OCI-M2 (cell line): ENCODE data around the gene ACOX2.
"Not testable (repeated sequence)": the region's sequence is repeated elsewhere in the genome, so short reads cannot be mapped to it uniquely, and the experiment has no call there.

Source experiments
- DNase-seq: peaks from one replicate; lab custom pipeline; 2025; ENCODE audit not compliant: unreplicated experiment; lab: John Stamatoyannopoulos, UW

Gene ACOX2

DNA sequence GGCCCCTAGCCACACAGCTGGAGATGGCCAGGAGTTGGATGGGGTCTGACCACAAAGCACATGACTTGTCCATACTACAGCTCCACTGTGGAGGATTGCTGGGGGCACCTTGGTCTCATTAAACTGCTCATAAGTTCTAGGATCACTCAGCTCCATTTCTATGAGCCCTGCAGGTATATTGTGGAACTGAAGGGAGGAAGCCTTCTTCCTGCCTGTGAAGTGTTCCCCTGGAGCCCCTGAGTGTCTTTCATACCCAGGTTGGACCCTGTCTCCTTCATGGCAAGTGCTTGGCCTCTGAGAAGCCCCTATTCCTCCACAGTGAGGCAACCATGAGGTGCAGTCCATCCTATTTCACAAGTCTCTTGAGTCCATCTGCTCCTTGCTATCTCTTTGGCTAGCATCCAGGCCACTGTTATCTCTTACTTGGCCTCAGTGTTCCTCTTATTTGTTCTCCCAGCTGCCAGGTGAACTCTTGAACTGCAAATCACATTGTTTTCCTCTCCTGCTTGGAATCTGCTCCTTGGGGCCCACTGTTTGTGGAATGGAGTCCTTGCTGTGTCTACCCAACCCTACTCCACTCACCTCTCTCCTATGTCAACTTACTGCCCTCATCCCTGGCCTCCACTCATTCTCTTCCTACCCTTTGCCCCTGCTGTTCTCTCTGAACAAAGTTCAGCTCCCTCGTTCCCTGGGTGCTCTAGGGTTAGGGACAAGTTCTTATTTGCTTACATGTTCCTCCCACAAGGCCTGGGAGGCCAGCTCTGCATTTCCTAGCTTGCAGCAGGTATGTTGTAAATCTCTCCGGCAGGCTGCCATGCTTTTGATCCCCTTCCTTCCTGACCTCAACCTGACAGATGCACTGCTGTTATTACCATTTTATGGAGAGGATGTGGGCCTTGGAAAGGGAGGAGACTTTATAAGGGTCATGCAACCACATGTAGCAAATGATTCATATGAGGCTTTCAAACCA lies 1.2 kb downstream of the ACOX2 start:
- no peak for DNase-seq

GRCh38 chr3:58534592-58535494 lies 2.1 kb downstream of the ACOX2 start:
- DNase-seq = no peak

DNA sequence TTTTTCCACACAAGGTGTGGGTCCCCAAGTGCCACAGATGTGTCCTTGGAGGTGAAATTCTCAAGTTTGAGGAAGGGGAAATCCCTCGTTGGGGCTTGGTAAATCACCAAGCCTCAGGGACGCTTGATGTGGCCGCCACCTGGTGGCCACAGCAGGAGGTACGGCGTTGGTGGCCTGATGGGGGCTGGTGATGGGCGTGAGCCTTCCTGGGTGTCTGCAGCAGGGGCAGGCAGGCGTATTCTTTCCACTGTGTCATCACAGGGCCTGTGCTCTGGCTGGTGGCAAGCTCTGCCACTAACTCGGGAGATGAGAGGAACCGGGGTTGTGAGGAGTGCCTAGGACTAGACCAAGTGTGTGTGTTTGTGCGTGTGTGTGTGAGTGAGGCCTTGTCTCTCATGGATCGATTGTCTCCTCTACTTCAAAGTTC lies 4.2 kb downstream of the ACOX2 start:
- DNase-seq = no peak

DNA sequence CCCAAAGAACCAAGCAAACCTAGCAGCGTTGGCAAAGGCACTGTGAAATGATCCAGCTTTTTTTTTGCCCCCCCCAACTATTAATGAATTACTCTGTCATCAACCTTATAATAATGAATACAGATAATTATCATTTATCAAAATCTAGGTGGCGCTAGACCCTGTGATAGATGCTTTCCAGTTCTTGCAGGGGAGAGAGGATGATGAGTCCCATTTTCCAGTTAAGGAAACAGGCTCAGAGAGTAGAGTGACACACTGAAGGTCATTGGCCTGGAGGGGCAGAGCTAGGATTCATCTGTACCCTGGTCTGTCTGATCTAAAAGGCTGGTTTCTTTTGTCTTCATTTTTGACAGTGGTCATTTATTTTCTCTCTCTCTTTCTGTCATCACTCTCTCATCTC lies 5.0 kb downstream of the ACOX2 start:
- no peak for DNase-seq

DNA sequence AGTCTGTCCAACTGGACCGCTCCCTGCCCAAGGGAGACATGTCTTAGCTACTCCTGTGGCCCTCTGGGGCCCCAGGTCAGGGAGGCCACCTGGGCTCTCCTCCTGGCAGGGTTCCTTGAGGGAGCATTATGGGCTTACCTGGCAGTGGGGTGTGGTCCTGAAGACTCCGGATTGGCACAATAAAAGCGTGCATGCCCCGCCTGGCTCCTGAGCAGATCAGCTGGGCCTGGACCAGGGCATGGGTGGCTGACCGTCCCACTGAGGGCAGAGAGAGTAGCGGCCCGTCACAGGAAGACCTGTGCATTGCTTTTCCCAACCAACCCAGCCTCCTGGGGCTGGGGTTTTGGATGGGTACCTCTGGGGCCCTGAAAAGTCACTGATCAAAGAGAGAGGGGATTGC lies 5.4 kb downstream of the ACOX2 start:
- no peak for DNase-seq

GRCh38 chr3:58530354-58530865 lies 6.6 kb downstream of the ACOX2 start:
- DNase-seq = no peak

DNA sequence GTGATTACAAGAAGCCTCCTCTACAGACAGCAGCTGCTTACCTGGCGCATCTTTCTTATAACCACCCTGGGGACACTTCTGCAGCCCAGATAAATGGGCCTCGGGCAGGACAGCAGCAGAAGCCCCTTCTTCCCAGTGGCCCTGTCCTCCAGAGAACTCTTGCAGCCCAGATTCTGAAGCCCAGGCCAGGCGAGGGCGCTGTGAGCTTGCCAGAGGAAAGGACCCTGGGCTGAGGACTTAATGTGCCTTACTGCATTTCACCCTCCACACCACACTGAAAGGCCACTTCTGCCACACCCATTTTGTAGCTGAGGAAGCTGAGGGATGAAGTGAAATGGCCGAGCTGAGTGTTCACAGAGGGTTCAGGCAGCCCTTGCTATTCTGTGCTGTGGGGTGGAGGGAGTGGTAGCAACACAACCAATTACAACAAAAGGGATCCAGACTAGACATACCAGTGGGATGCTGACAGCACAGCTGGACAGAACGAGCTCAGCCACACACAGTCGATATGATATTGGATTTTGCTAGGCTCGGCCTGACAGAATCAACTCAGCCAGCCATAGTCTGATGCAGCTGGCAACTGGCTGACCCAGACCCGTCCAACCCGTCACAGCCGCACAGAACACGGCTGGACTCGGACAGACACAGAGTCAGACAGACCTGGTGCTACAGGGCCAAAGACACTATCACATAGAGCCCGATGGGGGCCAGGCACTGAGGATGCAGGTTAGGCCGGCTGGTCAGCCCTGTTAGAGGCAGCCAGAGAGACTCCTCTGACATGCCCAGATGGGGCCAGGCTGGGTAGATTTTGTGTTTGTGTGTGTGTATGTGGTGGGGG lies 7.3 kb downstream of the ACOX2 start:
- DNase-seq = no peak

DNA sequence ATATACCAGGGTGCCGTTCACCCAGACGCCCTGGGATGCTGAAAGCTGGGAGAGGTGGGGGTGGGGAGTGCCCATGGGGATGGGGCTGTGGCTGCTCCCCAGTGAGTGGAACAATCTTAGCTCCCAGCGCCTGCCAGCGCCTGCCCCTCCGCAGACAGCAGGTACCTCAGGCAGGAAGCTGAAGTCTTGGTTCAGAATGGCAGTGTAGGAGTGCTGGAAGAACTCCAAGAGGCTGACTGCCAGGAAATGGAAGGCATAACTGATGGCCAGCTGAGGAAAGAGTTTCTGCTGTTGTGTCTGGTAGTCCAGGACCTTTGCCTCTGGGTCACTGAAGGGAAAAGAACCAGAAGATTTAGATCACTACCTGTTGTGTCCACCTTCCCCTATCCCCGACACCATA lies 8.4 kb downstream of the ACOX2 start:
- DNase-seq = no peak

GRCh38 chr3:58527440-58527839 lies 9.6 kb downstream of the ACOX2 start:
- DNase-seq = not testable (repeated sequence)

GRCh38 chr3:58526515-58526957 lies 10.5 kb downstream of the ACOX2 start:
- no peak for DNase-seq

GRCh38 chr3:58524326-58524888 lies 12.6 kb downstream of the ACOX2 start:
- DNase-seq = no peak

- DNase-seq = no peak
Measured at GRCh38 chr3:58522759-58523425, 14.1 kb downstream of the ACOX2 start.

GRCh38 chr3:58521917-58522631 lies 14.9 kb downstream of the ACOX2 start:
- no peak for DNase-seq

- DNase-seq = no peak
Measured at GRCh38 chr3:58521336-58521670, 15.7 kb downstream of the ACOX2 start.

DNA sequence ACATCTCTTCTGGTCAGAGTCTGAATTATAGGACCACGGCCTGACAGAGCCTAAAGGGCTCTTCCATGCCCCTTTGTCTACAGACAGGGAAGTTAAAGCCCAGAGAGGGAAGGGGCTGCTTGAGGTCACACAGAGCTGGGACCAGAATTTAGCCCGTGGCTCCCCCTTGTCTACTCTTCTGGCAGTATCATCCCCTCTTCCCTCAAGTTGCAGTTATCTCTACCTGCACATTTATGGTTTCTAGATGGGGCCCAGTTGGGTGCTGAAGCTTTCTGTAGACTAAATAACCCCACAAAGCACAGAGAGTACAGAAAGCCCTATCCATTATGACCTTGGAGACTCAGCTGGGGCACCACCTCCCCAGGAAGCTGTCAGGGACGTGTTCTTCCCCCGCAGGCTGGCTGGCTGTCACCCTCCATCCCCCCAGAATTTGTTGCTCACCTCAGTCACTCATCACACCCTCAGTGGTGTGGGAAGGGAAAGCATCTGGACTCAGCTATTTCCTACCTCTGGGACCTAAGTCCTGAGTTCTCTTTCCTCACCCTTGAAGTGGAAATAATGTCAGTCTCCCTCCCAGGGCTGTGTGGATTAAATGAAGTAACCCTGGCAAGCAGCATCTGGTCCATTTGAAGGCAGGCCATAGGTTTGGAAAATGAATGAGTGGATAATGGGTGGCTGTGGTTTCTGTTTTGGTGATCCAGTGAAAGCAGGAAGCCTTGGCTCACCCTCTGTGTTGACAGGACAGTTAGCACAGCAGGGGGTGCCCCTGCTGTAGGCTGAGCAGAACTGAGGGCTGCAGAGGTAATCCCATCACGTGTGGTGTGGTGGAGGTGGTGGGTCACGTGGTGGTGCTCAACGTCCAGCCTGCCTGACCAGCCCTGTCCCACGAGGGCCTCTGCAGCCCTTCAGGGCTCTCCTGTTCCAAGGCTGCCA lies 16.3 kb downstream of the ACOX2 start:
- DNase-seq = no peak

DNA sequence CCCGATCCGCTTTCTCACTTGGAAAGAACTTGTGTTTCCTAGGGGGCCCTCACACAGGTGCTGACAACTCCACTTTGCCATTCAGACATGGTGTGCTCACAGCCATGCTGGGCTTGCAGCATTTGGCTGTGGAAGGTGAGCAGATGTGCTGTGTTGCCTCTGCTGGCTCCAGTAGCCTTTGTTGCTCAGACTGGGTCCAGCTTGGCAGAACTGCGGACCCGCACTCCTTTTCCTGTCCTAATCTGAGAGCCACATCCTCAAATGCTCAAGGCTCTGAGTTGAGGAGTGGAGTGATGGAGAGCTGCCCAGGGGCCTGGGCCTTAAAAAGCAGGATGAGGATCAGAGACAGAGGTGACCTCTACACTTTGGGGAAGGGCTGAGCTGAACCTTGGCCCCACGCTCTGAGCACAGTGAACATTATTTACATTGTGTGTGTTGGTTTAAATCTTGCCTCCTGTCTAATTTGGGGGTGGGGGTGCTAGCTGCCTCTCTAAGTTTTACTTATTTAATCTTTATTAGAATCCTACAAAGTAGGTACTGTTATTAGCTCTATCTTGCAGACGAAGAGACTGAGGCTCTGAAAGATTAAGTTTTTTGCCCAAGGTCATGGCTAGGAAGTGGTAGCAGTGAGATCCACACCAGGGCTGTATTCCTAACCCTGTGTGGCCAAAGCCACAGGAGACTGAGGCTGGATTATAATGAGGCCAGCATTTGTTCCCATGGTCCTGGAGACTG lies 17.2 kb downstream of the ACOX2 start:
- no peak for DNase-seq

GRCh38 chr3:58518291-58518789 lies 18.6 kb downstream of the ACOX2 start:
- DNase-seq = no peak
